HG02973 (cell line): ENCODE measurements around the gene TEKT5.

Source experiments
- ATAC-seq: cut with Tn5 transposase; IDR thresholded peaks from one replicate; pipeline ENCODE4 v1.9.1; 2021; ENCODE audit warnings: moderate library complexity; ENCODE audit not compliant: unreplicated experiment

The TEKT5 gene

DNA sequence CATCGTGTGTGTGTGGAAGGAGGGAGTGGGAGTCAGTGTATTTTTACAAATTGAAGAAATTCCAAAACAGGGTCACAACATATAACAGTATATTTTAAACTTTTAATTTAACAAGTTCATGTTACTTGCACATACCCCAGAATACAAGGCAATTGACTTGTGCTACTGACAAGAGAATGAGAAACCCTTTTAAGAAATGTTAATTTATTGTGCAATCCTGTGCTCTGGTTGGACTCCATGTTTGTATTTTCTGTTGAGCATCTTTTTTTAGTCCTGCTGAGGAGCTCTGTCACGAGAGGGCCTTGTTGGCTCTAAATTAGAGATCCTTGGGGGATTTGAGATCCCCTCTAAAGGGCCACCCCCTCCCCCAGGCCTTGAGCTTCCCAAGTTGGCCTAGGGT is 113.2 kb downstream of the TEKT5 start:
- no peak for ATAC-seq

DNA sequence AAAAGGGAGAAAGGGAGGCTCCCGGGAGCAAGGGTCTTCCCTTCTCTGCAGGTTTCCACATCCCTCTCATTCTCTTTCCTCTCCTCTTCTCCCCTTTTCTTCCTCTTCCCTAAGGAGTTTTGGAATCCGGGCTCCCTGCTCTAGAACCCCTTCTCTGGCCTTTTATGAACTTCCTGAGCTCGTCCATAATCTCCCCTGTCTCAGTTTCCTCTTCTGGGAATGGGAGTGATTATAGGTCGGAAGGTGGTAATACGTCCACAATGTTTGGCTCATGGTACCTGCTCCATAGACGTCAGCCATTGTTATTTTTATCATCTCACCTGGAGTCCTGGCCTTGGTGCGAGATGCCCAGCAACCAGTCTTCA is 113.9 kb downstream of the TEKT5 start:
- no peak for ATAC-seq

DNA sequence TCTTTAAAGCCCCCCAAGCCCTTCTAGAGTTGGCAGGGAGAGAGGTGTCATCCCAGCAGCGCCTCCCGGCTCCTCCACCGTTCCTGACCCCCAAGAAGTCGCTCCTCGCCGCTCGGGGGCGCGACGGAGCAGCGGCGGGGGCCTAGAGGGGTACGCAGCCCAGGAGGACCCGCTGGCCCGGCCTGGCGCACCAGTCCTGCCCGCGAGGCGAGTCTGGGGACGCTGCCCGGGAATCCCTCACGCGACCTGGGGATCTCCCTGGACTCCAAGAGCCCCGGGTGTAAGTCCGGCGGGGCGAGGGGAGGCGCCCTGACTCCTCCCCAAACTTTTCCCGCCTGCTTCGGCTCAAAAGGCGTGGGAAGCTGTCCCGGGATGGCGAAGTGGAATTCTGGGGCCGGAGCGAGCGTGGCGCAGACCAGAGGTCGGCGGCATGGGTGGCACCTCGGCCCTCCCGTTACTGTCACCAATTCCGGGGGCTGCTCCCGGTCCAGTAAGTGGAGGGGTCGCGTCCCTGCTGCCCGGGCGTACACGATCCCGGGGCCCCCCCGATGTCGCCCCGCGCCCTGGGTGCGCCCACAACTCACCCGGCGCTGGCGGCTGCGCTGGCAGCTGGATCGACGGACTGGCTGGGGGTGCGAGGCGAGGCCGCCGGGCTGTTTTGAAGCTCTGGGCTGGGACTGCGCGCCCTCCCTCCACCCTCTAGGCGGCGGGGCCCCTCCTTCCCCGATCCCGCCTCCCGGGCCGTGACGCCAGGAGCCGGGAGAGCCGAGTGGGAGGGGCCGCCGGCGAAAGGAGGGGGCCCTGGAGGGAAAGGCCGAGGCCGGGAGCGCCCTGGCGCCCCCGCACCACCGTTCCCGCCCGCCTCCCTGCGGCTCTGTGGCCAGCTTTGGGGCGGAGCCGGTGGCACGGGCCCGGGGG is 114.5 kb downstream of the TEKT5 start, which contains the start of gene EMP2:
Gene EMP2 (minus strand): TSS at position 634 of the 918 bp plus-strand sequence. CDS start 32,981 bp downstream, outside the sequence.
- ATAC-seq, result no peak

DNA sequence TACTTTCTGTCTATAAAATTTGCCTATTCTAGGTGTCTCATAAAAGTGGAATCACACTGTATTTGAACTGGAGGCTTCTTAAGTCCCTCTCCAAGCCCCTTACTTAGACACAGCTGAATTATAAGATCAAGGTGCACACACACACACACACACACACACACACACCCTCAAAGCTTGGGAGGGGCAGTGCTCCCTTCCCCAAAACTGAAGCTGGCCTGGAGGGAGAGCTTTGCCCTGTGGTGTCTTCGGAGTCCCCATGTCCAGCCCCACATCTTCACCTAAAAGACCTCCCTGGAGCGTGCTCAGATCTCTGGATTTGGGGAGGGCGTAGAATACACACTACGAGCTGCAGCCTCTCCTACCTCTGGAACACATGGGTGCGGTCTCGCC is 115.2 kb downstream of the TEKT5 start:
- no peak for ATAC-seq

DNA sequence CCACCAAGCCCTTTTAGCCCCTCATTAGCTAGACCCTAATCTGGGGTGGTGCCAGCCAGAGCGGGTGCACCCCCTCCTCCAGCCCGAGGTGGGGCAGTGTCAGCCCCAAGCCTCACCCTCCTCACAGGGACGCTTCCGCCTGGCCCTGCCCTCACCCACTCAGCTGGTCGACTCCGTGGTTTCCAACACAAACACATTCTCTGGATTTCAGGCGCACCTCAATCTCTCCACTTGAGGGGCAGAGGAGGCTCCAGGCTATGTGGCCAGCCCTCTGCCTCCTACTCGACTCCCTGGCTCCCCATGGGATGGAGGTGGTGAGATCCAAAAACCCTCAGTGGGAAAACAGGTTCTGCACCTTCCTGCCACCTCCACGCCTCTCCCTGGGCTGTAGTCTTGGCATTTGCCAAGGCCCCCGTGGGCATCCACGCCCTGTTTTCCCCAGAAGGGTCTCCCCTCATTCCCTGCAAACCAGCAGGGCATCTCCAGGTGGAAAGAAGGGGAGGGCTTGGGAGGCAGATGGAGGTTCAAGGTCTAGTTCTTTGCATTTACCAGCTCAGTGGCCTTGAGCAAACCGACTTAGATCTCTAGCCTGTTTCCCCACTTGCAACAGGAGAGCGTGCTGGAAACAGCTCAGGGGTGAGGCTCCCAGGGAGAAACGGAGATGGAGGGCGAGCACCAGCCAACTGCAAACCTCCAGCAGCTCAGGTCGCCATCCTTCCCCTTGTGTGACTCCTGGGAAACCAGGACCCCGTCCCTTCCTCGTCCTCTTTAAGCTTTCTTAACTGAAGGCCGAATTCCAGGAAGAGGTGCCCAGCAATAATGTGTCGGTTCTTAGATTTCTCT is 116.0 kb downstream of the TEKT5 start:
- no peak for ATAC-seq
